NCI-H345 (cell line): ENCODE data around the gene AVPR1B.
A peak's percentile ranks its signal among the peaks of the same experiment; 100 is the strongest.

Source experiments
- DNase-seq: peaks from one replicate; lab custom pipeline; 2025; lab: John Stamatoyannopoulos, UW

The AVPR1B gene, protein sequence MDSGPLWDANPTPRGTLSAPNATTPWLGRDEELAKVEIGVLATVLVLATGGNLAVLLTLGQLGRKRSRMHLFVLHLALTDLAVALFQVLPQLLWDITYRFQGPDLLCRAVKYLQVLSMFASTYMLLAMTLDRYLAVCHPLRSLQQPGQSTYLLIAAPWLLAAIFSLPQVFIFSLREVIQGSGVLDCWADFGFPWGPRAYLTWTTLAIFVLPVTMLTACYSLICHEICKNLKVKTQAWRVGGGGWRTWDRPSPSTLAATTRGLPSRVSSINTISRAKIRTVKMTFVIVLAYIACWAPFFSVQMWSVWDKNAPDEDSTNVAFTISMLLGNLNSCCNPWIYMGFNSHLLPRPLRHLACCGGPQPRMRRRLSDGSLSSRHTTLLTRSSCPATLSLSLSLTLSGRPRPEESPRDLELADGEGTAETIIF

DNA sequence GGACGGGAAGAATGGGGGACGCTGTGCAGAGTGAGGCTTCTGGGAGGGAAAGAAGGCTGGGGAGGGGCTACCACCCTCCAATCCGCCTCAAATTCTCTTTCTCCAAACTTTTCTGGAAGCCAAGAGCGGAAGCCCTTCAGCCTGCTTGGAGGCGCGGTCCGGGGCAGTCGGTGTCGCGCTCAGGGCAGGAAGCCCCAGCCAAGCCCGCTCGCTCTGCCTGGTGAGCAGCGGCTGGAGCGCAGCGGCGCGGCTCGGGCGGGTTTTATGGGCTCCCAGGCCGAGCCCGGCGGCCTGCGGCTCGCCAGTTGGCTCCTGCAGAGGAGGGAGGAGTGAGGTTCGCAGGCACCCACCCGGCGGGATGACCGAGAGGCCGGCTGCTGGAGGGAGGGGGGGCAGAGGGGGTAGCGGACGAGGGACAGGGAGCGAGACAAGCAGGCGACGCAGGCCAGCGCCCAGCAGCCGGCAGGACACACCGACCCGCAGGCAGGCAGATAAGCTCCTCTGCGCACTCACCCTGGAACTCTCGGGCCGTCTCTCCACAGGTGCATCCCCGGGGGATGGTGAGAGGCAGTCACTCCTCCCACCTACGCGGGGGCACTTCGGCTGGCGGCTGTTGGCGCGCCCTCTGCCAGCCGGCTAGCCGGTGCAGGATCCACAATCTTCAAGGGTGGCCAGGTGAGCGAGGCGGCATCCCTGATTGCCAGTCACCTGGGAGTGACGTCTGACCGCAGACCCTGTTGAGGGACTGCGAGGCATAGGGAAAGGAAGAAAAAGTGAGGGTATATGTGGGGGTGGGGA, at the start of gene AVPR1B:
TSS of gene AVPR1B (minus strand) at position 238 of the 798 bp plus-strand sequence. CDS start 498 bp downstream, outside the sequence.
- DNase-seq = peak; percentile 69

DNA sequence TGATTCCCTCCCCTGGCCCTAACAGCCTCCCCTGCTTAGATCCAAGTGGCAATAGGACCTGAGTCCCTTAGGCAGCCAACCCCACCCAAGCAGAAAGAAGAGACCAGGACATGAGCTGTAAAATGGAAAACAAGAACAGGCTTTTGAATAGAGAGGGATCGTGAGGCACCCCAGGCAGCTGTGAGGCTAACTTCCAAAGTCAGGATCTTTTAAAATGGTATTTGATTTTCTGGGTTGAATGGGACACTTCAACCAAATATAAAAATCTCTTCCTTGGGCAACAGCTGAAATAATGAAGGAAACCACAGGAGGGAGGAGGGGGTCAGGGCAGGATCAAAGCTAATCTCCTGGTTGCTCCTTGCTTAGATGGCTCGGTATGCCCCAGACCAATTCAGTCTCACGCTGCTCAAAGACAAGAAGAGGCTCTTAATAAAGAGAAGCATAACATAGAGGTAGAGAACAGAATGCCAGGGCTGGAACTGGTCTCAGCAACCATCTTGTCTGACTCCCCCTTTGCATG, 28.6 kb upstream of the AVPR1B start:
- DNase-seq = no peak

DNA sequence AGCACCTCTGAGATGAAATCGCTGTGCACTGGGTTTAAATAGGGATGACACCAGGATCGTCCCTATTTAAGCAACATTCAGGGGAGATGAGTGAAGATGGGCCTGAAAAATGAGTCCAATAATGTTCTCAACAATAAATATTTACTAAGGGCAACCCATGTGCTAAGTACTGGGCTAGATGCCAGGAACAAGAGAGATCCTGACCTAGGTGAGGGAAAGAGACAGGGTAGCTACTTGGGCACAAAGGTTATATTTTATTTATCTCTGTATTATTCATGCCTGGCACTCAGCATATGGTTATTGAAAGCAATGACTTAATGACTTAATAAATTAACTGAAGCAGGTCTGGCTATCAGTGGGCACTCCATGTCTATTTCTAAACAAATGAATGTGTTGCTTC, 27.4 kb upstream of the AVPR1B start:
- peak; percentile 22 for DNase-seq

DNA sequence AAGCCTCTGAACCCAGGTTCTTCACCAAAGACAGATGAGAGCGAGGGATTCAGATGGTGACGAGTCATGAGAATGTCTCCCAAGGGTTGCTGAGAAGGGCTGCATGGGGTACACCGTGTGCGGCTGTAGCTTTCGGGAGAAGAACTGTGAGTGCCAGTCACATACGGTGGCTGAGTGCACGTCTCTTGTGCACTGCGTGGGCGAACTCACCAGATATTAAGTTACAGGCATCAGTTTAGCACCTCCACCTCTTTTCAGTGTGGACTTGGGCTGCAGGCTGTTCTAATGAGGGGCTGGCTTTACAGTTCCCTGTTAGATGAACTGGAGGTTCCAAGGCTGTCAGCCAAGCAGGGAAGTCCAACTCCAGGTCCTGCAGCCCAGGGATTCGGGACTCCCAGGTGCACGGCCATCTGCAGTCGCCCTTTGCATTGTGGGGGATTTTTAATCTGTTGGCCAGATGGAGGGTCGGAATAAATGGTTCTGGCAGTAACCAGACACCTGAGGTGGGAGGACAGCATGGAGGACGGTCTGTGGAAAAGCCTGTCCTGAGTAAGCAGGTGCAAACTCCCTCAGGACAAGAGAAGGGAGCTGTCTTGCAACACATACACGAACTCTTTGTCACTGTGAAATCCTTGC, 26.5 kb upstream of the AVPR1B start:
- no peak for DNase-seq

DNA sequence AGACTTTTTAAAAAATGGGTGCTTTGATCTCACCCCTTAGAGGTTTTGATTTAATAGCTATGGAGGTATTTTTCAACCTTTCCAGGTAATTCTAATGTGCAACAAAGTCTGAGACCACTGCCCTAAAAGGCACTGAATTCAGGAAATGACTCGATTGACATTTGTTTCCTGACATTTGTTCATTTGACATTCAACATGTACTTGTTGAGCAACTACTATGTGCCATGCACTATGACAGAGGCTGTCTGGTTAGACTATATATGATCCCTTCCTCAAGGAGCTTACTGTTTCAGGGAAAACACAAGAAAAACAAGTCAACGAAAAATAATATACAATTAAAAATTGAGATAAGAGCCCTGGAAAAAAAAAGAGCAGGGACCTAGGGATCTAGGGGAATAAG, 25.6 kb upstream of the AVPR1B start:
- no peak for DNase-seq

DNA sequence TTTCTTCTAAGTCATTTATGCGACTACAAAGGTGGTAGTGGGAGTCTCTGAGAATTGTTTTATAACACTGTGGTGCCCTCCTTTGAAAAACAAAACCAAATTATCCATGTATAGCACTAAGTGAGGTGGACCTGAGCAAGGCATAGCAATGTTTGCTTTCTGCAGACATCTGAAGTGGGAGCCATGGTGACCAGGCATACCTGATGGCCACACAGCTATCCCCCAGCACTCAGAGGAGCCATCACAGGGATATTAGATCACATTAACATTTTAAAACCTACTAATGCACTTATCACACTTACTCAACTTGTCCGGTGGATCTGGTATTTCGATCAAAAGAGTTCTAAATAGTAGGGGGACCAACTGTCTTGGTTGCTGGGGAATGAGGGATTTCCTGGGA, 24.8 kb upstream of the AVPR1B start:
- no peak for DNase-seq

DNA sequence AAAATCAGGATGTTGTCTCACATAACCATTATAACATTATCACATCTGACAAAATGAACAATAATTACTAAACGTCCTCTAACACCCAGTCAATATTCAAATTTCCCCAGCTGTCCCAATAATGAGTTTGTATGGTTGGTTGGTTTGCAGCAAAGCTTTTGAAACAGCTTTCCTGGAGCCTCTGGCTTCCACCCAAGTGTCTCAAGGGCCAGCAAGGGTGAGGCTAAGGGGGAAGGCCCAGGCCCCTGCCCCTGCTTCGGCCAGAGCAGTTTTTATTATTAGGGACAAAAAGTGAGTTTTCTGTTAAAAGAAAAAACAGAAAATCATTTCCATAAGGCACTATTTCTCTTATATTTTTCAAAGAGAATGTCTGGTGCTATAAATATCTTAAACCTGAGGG, 19.1 kb upstream of the AVPR1B start:
- no peak for DNase-seq

DNA sequence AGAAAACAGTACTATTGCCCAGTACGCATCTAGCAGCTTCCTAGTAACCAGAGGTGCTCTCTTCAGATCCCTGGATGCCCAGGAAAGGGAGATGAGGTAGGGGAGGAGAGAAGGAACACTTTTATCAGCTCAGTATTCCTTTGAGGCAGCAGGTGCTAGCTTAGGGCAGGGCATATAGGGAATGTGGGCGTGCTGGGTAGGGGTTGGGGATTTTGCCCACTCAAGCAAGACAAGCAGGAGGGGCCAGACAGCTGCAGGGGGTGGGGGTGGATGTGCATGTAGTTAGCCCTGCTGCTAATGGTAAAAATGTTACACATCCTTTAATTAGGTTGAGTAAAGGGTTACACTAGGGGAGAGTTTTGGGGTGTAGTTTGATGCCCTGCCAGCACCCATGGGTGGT, 18.1 kb upstream of the AVPR1B start:
- no peak for DNase-seq

DNA sequence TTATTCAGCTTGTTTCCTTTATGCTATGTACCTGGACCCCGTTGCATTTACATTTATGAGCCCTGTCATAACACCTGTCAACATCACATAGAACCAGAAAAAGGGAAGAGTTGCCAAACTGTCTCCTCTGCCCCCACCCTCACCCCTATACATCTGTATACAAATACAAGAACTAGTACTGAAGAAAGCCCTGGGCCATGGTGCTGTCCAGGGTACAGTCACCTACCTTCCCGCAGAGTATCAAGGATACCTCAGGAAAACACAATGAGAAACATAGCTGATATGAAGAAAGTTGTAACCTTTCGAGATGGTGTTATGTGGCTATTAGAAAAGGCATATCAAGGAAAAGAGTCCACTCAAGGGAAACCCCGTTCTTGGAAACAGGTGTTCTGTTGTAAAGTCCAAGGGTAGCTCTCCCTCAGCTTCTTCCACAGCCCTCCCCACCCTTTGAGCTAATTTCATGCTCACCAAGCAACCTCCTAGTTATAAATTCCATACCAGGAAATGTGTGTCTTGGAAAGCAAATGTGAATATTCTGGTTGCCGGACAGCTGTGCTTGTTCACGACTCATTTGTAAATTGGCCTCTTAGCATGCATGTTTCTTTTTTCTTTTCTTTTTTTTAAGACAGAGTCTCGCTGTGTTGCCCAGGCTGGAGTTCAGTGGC, 16.7 kb upstream of the AVPR1B start:
- DNase-seq = no peak

DNA sequence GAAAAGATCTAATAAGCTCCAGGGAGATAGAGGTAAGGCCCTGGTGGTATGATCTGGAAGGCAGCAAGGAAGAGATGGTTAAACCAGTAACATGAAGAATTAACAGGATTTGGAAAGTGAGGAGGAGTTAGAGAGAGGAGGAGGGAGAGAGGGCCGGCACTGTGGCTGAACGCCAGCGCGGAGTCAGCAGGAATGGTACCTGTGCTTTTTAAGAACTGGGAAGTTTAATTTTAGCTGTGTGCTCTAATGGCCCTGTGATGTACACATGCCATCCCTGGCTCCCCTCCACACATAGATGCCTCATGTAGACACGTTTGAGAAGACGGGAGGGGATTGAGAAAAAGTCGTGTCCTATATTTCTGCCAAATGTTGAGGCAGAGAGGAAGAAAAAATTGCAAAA, 13.8 kb upstream of the AVPR1B start:
- DNase-seq = no peak

DNA sequence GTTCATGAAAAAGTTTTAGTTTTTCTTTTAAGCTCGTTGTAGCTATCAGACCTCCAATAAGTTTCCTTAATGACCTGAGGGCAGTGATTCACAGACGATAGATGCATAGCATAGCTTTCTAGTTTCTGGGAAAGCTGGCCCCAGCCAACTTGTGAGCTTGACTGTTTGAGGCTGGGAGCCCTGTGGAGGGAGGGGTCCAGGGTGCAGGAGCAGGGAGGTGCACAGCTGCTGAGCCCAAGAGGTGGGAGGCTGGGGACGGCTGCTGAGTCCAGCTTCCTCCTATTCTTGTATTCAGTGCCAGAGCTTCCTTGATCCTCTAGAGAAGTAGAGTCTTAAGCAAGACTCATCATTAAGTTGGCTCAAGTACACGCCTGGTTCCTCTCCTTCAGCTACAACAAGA, 11.0 kb upstream of the AVPR1B start:
- no peak for DNase-seq

DNA sequence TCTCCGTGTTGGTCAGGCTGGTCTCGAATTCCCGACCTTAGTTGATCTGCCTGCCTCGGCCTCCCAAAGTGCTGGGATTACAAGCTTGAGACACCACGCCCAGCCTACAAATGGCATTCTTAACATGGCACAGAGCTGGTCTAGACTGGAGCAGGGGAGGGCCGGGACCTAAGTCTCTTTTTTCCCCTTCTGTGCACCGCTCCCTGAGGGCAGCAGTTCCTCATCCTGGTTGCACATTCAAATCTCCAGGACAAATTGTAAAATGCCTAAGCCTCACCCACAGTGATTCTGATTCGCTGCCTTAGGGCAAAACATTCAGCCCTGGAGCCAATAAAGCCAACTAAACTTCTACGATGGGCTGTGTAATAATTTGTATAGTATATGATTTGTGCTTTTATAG, 10.1 kb upstream of the AVPR1B start:
- DNase-seq = no peak

DNA sequence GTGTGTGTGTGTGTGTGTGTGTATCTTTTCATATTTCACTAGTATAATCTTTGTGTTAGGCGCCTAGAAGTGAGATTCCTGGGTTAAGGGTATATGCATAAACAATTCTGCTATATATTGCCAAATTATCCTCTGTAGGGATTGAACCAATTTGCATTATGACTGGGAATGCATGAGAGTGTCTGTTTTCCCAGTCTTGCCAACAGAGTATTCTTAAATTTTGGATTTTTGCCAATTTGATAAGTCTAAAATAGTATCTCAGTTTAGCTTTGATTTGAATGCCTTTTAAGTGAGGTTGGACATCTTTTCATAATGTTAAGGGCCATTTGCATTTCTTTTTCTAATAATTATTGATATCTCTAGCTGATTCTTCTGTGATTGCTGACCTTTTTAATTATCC, 8.2 kb upstream of the AVPR1B start:
- DNase-seq = no peak

DNA sequence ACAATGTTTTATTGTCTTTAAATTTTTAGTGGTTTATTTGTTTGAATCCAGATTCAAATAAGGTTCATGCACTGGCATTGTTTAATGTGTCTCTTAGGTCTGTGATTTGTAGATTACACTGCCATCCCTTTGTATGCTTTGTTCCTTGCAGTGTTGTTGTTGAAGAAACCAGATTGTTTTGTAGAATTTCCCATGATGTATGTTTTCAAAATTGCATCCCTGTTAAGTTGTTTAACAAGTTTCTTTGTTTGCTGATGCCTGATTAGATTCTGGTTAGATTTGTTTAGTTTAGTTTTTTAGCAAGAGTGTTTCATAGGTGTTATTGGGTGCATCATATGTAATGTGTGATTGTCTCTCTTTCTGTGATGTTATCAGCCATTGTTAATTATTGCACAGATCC, 5.5 kb upstream of the AVPR1B start:
- DNase-seq = no peak

DNA sequence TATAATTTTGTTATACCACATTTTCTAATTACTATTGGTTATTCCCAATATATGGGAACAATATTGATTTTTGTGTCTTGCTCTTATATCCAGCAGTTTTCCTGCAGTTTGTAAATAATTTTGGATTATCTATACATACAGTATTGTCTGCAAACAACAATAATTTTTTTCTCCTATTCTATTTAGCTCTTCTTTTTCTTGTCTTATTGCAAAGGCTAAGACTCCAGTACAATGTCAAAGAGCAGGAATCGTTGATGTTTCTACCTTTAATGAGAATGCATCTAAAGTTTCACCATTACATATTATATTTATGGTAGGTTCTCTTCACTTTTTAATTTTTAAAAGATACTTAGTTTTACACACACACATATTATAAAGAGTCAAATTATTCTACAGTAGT, 4.1 kb upstream of the AVPR1B start:
- no peak for DNase-seq

DNA sequence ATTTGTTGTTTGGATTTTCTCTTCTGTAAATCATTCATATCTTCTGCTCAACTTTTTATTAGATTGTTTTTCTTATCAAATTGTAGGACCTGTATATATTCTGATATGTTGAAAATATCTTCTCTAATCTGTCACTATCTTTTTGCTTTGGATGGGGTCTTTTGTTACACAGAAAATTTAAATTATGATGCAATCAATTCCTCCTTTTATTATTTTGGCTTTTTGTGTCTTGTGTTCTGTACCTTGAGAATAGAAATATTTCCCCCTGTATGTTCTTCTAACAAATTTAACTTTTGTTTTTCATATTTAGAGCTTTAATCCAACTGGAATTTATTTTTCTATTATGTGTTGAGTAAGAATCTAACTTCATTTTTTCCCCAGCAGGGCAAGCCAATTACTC, 3.2 kb upstream of the AVPR1B start:
- DNase-seq = no peak

DNA sequence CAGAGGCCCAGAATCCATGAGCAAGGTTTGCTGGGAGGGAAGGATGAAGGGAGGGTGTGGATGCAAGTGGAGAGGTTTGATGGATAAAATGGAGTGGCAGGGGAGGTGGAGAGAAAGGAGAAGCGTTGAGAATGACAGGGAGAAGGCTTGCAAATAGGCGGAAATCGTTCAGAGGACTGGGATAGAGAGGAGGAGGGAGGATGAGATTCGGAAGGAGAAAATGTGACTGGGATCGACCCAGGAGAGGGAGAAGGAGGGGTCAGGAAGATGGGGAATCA, 376 bp downstream of the AVPR1B start:
- DNase-seq = no peak

DNA sequence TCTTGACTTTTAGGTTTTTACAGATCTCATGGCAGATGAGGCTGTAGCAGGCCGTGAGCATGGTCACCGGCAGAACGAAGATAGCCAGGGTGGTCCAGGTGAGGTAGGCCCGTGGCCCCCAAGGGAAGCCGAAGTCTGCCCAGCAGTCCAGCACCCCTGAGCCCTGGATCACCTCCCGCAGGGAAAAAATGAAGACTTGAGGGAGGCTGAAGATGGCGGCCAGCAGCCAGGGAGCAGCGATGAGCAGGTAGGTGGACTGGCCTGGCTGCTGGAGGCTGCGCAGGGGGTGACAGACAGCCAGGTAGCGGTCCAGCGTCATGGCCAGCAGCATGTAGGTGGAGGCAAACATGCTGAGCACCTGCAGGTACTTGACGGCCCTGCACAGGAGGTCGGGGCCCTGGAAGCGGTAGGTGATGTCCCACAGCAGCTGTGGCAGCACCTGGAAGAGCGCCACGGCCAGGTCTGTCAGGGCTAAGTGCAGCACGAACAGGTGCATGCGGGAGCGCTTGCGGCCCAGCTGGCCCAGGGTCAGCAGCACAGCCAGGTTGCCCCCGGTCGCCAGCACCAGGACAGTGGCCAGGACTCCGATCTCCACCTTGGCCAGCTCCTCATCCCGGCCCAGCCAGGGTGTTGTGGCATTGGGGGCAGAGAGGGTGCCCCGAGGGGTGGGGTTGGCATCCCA, 856 bp downstream of the AVPR1B start:
- DNase-seq = no peak

DNA sequence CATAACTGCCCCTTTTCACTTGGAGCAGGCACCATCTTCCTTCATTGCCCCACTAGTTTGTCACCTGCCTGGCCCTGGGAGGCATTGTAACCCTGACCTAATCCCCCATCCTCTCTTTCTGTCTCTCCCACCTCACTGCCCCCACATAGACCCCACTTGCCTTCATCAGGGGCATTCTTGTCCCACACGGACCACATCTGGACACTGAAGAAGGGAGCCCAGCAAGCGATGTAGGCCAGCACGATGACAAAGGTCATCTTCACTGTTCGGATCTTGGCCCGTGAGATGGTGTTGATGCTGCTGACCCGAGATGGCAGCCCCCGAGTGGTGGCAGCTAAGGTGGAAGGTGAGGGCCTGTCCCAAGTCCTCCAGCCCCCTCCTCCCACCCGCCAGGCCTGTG, 1.4 kb downstream of the AVPR1B start:
- no peak for DNase-seq

DNA sequence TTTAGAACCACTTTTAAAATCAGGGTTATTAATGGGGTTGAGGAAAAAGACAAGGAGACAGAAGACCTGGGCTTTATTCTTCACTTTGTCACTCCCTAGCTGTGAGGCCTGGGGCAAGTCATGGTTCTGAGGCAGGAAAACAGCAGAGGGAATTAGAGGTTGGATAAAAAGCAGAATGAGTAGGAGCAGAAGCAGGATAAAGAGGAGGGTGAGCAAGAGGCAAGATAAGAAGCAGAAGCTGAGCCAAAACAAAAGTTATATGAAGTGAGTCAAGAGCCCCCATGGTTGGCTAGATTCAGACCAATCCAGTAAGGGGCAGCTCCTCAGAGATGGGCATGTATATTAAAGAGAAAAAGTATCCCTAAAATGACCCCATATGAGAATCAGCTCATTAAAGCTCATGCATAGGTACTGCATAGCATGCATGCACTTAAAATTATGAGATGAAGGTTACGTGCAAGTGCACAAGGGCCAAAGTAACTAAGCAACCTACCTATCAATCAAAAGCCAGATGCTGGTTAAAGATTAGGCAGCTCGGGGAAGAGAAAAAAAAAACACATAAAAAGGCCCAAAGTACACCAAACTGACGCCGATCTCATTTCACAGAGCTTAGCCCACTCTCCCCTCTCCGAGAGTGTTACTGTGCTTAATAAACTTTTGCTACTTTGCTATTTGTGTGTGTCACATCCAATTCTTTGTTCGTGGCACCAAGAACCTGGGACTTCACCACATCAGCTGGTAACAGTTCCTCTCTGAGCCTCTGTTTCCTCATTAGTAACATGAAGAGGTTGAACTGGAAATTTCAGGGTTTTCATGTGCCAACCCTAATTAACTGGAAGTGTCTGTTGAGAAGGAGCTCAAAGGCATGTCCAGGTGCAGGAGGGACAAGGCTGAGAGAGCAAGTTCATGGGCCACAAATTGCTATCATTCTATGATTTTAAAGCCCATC, 2.2 kb downstream of the AVPR1B start:
- no peak for DNase-seq
